ENCODE results near the gene C1orf115.

Gene C1orf115

DNA sequence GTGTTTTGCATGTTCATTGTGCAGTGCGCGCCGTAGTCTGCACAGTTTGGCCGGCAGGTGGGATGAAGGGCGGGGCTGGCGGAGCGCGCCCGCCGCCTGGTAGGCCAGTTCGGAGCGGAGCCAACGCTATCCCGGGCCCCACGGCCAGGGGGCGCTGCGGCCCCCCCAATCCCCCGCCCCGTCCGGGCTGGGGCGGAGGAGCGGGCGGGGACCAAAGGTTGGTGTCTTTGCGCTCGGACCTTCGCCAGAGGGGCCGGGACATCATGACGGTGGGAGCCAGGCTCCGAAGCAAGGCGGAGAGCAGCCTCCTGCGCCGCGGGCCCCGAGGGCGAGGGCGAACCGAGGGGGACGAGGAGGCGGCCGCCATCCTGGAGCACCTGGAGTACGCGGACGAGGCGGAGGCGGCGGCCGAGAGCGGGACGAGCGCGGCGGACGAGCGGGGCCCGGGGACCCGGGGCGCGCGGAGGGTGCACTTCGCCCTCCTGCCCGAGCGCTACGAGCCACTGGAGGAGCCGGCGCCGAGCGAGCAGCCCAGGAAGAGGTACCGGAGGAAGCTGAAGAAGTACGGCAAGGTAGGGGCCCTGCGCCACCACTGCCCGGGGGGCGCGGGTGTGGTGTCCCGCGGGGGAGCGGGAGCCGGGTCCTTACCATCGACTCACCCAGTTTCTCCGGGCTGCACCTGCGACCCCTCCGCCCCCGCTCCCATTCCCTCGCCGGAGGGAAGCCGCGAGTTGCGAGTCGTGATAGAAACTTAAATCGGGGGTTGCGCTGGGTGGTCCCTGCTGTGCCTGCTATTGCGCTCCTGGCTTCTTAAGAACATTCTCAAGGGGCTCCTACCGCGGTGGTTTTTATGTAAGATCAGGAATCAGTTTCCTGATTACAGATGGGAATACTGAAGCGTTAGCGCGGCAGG, at the start of gene C1orf115:
Gene C1orf115 (plus strand): TSS at position 224 of the 913 bp plus-strand sequence. CDS start 40 bp downstream, at position 264.
- peak within 1 kb of the TSS; percentile 72 for H2AFZ ChIP-seq (ENCODE audit: low read length)
- TF ChIP-seq, protein P1, sequence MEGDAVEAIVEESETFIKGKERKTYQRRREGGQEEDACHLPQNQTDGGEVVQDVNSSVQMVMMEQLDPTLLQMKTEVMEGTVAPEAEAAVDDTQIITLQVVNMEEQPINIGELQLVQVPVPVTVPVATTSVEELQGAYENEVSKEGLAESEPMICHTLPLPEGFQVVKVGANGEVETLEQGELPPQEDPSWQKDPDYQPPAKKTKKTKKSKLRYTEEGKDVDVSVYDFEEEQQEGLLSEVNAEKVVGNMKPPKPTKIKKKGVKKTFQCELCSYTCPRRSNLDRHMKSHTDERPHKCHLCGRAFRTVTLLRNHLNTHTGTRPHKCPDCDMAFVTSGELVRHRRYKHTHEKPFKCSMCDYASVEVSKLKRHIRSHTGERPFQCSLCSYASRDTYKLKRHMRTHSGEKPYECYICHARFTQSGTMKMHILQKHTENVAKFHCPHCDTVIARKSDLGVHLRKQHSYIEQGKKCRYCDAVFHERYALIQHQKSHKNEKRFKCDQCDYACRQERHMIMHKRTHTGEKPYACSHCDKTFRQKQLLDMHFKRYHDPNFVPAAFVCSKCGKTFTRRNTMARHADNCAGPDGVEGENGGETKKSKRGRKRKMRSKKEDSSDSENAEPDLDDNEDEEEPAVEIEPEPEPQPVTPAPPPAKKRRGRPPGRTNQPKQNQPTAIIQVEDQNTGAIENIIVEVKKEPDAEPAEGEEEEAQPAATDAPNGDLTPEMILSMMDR (IDR thresholded peaks at IDR 0.05; ENCODE audit: low read length) = peak; percentile 99
- no peak for TF ChIP-seq EZH2phosphoT487 (IDR thresholded peaks at IDR 0.05; ENCODE audit: low read length)
- no peaks in the 10 kb centered on the region for H3K36me3 ChIP-seq (replicated peaks; ENCODE audit: insufficient read depth, low read length)
- H3K4me3 ChIP-seq (ENCODE audit: low read length) = peak within 1 kb of the TSS; percentile 68
- no peaks in the 10 kb centered on the region for H3K9me2 ChIP-seq (replicated peaks; ENCODE audit: insufficient read depth, low read length)
- no peaks in the 10 kb centered on the region for H3K79me2 ChIP-seq (ENCODE audit: low read length)
- H3K4me2 ChIP-seq (ENCODE audit: low read depth, low read length) = peak within 1 kb of the TSS; percentile 67
- peaks cover 3% of the 10 kb centered on the region for H3K4me1 ChIP-seq (ENCODE audit: low read length)
- H3F3A ChIP-seq (ENCODE audit: insufficient read depth, low read length) = no peaks in the 10 kb centered on the region
- H3K9ac ChIP-seq (ENCODE audit: low read length) = peak within 1 kb of the TSS; percentile 37; the same call in 1 of the 2 replicates
- H3K9me3 ChIP-seq (replicated peaks; ENCODE audit: insufficient read depth, low read length) = no peaks in the 10 kb centered on the region
- peak; percentile 87 for DNase-seq
- H4K20me1 ChIP-seq (ENCODE audit: insufficient read depth, low read length) = no peaks in the 10 kb centered on the region
- no peak within 1 kb of the TSS for H3K27ac ChIP-seq (ENCODE audit: low read length)
- H3K27me3 ChIP-seq (replicated peaks; ENCODE audit: insufficient read depth, low read length) = peaks cover 7% of the 10 kb centered on the region; the same call in 1 of the 2 replicates

GRCh38 chr1:220642285-220642684, 47.9 kb upstream of the C1orf115 start:
- Histone ChIP-seq H3K27ac (ENCODE audit: low read length) (no peak overlapping the region), H3K4me3 (ENCODE audit: low read length) (no peak overlapping the region), H3K9me3 (replicated peaks; ENCODE audit: insufficient read depth, low read length) (no peaks in the 10 kb centered on the region), H3K27me3 (replicated peaks; ENCODE audit: insufficient read depth, low read length) (no peaks in the 10 kb centered on the region), H3K4me2 (ENCODE audit: low read depth, low read length) (no peak overlapping the region), H2AFZ (ENCODE audit: low read length) (no peak overlapping the region), H3K9ac (ENCODE audit: low read length) (no peak overlapping the region), H3K4me1 (ENCODE audit: low read length) (no peaks in the 10 kb centered on the region), H4K20me1 (ENCODE audit: insufficient read depth, low read length) (no peaks in the 10 kb centered on the region), H3K36me3 (replicated peaks; ENCODE audit: insufficient read depth, low read length) (no peaks in the 10 kb centered on the region), H3K79me2 (ENCODE audit: low read length) (no peaks in the 10 kb centered on the region), H3F3A (ENCODE audit: insufficient read depth, low read length) (no peaks in the 10 kb centered on the region), H3K9me2 (replicated peaks; ENCODE audit: insufficient read depth, low read length) (no peaks in the 10 kb centered on the region)
- TF ChIP-seq, protein P1 (IDR thresholded peaks at IDR 0.05; ENCODE audit: low read length) = no peak
- TF ChIP-seq EZH2 (optimal IDR thresholded peaks at IDR 0.05; ENCODE audit: low read depth, low read length) = no peak
- TF ChIP-seq EZH2phosphoT487 (IDR thresholded peaks at IDR 0.05; ENCODE audit: low read length) = no peak
- no peak for DNase-seq

GRCh38 chr1:220652995-220653394, 37.2 kb upstream of the C1orf115 start:
- no peaks in the 10 kb centered on the region for H3K36me3 ChIP-seq (replicated peaks; ENCODE audit: insufficient read depth, low read length)
- DNase-seq = no peak

More at GRCh38 chr1:220652995-220653394, 37.2 kb upstream of the C1orf115 start:
- no peaks in the 10 kb centered on the region for H4K20me1 ChIP-seq (ENCODE audit: insufficient read depth, low read length)
- no peak overlapping the region for H3K9ac ChIP-seq (ENCODE audit: low read length)
- no peaks in the 10 kb centered on the region for H3K9me3 ChIP-seq (replicated peaks; ENCODE audit: insufficient read depth, low read length)
- TF ChIP-seq EZH2 (optimal IDR thresholded peaks at IDR 0.05; ENCODE audit: low read depth, low read length) (no peak), EZH2phosphoT487 (IDR thresholded peaks at IDR 0.05; ENCODE audit: low read length) (no peak)
- TF ChIP-seq, protein P1 (IDR thresholded peaks at IDR 0.05; ENCODE audit: low read length) = no peak
- peaks cover 10% of the 10 kb centered on the region; the same call in 1 of the 2 replicates for H3K4me1 ChIP-seq (ENCODE audit: low read length)
- H3K4me3 ChIP-seq (ENCODE audit: low read length) = no peak overlapping the region
- H3K27ac ChIP-seq (ENCODE audit: low read length) = no peak overlapping the region
- no peak overlapping the region for H2AFZ ChIP-seq (ENCODE audit: low read length)
- no peaks in the 10 kb centered on the region for H3K27me3 ChIP-seq (replicated peaks; ENCODE audit: insufficient read depth, low read length)
- H3K4me2 ChIP-seq (ENCODE audit: low read depth, low read length) = no peak overlapping the region
- H3F3A ChIP-seq (ENCODE audit: insufficient read depth, low read length) = no peaks in the 10 kb centered on the region
- no peaks in the 10 kb centered on the region for H3K9me2 ChIP-seq (replicated peaks; ENCODE audit: insufficient read depth, low read length)
- no peaks in the 10 kb centered on the region for H3K79me2 ChIP-seq (ENCODE audit: low read length)
